GM18868 (cell line): ENCODE results near the gene ALPI.

Experiments used
- ATAC-seq: cut with Tn5 transposase; IDR thresholded peaks from one replicate; pipeline ENCODE4 v1.9.1; 2021; ENCODE audit warnings: mild to moderate bottlenecking, moderate library complexity; ENCODE audit not compliant: unreplicated experiment

The ALPI gene

DNA sequence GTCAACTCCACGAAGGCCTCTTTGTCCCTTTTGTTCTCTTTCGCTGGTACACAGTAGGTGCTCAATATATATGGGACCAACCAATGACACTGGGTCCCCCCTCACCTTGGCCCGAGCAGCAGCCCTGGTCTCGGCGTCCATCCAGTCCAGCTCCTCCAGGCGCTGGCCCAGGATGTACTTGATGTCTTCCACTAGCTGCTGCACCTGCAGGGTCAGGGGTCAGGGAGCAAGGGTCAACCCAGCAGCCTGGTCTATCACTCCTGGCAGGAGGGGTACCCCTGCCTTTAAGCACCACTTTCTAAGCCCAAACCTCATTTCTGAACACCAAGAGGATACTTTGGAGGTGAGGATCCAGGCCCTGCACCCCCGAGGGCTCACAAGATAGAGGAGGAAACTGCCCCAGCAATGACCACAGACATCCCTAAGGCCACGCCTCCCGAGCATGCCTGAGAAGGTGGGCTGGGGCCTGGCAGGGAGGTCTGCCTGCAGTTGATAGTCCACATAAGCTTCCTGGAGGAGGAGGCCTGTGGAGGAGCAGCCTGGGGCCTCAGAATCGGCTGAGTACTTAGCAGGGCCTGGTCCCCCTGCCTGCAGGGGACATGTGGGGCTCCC, 27.5 kb downstream of the ALPI start:
- ATAC-seq = no peak

DNA sequence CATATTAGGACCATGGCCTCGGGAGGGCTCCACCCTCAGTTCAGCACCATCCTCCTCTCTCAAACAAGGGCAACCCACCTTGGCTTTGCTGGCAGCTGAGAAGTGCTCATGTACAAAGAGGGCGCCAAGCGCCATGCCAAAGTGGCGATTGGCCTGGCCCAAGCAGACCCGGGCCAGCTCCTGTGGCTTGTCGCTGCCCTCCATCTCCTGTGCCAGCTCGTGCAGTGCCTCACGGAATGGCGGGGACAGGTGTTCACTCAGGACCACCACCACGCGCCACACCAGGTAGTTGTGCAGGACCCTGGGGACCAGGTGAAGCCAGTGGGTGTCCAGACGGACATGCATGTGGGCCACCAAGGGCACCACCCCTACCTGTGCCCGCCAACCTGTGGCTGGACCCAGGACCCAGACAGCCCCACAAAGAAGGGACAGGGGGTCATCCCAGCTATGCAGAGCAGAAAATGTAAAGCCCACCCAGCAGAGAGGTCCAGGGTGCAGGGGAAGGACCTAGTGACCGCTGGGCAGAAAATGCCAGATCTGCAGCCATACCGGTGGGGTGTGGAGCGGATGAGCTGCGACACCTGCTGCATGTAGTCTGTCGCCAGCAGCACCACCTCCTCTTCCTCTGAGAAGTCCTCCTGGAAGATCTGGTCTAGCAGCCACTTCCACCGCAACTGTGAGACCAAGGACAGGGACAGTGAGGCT, 28.1 kb downstream of the ALPI start:
- no peak for ATAC-seq

DNA sequence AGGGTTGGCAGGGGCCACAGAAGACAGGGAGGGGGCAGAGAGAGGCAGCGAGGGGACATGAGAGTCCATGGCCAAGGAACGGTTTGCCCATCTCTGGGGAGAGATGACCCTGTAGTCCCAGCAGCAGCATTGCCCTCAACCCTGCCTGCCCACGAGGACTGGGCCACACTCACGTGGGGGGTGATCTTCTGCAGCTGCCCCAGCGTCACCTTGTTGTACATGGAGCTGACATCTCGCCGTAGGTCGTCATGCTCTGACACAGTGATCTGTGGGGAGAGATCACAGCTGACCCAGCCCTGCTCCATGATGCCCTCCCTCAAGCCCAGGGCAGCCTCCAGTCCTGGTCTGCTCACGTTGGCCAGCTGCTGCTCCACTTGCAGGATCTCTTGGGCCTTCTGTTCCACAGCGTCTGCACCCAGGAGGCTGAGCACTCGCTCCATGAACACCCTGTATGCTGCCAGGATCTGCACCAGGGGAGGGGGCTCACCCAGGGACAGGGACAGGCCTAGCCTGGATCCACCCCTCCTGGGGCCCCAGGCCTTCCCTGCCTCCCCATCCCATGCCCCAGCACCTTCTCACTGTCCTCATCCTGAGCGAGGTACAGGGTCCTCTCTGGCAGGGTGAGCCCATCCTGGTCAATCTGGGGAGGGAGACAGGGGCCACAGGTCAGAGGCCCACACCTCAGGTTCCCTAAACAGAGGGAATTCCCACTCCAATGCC, 28.8 kb downstream of the ALPI start:
- no peak for ATAC-seq

DNA sequence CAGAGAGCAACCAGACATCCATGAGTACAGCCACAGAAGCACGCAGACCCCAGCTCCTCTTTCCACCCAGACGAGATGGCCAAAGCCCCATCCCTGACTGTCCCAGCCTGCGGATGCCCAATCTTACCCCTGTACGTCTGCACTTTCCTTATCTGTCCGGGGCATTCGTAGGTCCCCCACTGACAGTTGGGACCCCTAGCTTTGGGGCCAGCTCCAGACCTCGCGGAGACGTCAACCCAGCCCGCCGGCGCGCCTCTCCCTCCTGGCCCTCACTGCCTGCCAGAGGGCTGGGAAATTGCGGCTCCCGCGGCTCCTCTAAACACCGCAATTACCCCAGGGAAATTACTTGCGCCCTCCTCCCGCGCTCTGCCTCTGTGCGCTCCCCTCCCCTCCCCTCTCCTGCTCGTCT, 29.4 kb downstream of the ALPI start:
- no peak for ATAC-seq

DNA sequence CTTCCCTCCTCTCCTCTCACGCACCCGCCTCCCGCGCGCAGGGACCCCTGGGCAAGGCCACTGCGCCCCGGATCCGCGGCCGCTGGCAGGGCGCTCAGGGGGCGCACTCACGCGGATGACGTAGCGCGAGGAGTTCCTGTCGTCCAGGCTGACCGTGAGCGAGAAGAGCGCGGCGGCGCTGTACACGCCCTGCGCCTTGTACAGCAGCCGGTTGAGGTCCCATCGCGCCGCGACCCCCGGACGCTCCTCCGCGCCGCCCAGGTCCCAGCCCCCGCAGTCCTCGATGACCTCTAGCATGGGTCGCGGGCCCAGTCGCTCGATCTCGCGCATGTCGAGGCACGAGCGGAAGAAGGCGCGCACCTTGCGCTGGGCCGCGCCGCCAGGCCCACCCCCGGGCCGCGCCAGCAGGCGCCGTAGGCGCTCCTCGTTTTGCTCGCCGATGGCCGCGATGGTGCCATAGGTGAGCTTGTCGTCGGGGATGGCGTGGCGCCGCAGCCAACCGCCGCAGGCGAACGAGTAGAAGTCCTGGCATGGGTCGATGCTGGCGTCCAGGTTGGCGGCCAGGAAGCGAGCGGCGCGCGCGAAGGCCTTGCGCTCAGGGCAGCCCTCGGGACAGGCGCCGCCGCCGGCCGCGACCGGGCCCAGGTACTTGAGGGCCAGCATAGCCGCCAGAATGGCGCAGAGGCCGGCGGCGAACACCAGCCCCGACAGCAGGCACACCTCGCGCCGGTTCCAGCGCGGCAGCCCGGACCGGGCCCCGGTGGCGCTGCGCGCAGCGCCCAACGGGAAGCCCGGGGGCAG, 30.0 kb downstream of the ALPI start:
- no peak for ATAC-seq

DNA sequence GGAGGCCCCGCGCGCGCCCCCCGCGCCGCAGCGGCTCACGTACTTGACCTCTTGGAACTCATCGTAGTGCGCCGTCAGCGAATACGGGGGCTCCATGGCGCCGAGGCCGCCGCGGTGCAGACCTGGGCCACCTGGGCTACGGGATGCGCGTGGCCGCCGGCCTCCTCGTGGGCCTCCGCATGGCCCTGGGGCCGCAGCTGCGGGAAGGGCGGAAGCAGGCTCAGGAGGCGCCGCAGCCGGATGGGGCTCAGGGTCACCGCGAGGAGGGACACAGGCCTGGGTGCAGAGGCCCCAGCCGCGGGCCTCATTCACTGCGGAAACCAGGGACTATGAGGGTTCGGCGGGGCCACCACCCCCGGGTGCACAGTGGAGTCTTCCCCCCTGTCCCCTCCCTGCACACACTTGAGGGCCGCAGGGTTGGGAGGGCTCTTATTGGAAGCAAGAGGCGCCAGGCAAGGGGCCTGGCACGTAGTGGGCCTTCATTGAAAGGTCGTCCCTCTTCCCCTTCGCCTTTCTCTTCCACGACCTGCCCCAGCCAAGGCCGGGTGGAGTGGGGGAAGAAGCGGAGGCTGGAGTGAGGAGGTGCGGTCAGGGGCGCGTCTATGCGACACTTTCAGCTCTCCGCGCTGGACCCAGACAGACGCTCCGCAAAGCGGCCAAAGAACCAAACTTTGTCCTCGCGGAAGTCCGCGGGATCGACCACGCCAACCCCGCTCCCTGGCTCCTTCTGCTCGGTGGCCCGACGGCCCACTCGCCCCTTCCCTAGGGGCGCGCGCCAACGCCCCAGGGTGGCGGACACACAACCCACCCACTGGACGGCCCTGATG, 30.8 kb downstream of the ALPI start:
- ATAC-seq = no peak

DNA sequence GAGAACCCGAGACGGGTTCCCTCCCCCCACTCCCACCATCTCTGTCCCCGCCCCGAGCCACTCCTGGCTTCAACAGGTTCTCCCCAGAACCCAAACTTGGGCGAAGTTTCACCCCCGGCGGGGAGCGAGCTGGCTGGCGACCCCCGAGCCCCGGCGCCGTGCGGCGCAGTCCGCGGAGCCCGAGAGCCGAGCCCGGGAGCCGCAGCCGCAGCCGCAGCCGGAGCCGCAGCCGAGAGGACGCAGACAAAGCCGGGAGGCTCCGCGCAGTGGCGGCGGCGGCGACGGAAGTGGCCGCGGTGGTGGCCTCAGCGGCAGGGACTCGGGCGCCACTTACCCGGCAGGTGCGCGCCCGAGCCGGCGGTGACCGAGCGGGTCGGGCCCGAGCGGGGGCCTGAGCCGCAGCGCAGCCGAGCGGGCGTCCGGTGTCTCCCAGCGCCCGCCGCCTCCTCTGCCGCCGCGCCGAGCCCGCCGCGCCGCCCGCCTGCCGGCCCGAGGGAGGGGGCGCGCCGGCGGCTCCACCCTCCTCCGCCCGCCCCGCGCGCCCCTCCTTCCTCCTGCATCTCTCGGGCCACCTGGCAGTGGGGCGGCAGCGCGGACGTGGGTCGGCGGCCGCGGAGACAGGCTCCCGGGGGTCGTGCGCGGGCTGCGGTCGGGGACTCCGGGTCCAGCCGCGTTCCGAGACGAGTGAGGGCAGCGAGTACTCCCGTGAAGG, 31.6 kb downstream of the ALPI start, which contains the start of gene ECEL1:
ECEL1 (minus strand) TSS at position 450 of the 712 bp plus-strand sequence. CDS start 1,181 bp downstream, outside the sequence.
- no peak for ATAC-seq

DNA sequence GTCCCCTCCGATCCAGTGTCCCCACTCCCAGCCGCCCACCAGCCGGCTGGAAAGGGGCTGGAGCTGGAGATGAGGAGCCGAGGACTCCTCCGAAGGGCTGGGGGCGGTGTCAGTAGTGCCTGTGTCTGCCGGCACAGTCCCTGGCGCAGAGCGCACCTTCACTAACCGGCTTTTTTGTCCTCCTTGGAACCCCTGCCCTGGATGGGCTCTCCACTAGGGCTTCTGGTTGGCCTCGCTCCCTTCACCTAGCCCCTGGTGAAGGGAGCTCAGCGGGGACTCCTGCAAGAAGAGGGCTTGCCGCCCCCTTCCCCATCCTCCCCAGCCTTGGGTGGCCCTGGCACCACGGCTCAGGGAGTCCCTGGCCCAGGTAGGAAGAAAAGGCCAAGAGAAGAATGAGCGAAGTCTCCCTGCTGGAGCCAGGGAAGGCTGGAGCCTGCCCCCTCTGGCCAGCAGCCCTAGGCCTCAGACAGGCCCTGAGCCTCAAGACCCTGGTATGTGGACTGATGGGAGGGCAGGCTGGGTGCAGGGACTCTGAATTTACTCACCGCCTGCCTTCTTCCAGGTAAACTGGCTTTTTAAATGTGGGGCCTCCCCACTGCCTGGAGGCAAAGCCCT, 32.3 kb downstream of the ALPI start:
- no peak for ATAC-seq

DNA sequence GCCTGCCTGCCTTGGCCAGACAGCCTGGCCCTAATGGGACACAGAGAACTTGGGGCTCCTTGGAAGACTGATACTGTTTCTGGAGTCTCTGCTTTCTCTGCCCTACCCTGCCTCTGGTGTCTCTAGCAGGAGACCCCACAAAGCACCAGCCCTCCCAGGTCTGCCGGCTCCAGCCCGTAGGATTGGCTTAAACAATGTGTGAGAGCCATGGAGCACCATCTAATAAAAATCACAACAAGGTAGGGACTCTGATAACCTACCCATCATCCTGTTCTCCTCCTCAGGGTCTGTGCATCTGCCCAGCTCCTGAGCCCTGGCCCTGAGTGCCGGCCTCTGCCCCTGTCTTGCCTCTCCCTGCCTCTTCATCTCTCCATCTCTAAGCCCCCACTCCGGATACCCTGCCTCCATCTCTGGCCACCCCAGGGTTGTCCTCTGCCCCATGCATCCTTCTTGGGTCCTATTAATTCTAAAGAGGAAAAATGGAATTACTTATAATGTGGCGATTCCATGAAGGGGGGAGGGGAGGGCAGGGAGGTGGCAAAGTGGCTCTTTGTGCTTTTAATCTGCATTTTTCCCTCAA, 32.9 kb downstream of the ALPI start:
- no peak for ATAC-seq

DNA sequence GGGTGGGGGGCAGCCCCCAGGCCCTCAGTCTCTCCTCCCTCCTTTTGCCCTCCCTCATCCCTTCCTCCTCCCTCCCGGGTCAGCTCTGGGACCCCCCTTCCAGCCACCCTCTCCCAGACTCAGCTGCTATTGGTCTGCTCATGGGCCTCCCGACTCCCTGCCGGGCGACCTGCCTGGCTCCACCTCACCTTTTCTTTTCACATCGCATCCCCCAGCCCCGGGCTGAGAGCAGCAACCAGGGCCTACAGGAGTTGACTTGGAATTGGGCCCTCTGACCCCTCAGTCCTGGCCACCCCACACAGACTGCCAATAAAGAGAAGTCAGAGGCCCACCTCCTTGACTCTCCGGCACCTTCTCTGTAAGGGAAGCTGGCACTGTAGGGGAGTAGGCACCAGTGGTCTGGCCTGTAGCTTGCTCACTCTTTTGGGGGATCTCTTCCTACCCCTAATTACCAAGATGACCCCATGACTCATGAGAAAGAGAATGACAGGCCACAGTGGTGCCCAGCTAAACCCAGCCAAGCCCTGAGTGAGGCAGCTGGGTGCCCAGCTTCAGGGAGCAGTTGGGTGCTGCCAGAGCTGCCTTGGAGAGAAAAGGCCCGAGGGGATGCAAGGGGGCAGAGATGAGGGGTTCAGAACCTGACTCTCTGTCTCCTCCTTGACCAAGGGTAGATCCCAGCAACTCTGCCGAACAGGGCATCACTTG, 33.7 kb downstream of the ALPI start:
- ATAC-seq = no peak

DNA sequence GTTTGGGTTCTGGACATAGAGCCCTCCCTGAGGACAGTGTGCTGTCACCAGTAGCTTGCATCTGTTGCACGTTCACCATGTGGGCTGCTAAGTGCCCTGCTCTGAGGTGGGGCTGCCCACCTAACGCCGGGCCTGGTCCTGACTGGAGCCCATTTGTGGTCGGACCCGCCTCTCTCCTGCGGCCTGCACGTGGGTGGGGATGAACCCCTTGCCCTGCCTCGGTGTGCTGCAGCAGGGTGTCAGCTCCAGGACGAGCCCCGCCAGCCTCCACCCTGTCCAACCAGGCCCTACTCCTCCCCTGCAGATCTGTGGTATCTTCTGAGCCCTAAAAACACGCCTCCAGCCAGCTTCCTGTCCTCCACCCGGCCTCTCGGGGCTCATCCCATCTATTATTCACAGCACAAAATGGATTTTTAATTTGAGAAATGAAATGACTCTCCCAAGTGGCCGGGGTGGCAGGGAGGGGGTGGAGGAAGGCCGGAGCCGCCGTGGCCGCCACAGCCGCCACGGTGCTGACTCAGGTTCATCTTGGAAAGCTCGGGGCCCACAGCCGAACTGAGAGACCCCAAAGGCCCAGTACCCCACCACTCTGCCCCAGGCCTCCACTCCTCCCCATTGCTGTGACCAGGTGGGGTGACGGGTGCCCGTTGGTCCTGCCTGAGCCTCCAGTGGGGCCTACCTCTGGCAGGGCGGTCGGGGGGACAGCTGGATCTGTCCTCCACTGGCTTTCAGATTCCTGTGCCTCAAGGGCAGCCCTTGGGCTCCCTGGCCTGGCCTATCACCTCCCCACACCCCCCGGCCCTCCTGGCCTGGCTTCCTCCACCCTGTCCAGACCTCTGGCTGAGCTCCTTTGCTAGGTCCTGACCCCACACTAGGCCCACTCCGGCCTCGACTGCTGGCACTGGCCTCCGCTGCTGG, 34.5 kb downstream of the ALPI start:
- ATAC-seq = no peak

DNA sequence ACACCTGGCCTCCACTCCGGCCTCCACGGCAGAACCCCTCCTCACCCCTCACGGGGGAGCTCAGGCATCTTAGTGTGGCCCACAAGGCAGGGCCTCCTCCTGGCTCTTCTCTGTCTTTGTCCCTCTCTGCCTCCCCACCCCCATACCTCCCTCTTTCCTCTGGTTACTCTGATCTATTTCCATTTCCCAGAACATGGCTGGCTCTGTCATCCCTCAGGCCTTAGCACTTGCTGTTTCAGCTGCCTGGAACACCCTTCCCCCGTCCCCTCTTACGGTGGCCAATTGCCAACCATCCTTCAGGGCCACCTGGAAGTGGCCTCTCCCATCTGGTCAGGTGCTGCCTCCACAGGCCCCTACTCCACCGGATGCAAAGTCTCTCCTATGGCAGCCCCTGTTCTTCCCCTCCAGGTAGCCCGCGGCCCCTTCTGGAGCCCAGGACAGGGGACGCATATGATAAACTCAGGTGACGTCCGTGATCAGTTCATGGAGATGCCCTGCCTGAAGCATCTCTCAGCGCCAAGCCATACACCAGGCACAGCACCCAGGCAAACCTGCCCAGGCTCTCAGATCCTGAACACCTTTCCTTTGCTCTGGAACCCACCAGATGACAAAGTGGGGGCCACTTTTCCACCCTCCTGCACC, 35.3 kb downstream of the ALPI start:
- ATAC-seq = no peak

DNA sequence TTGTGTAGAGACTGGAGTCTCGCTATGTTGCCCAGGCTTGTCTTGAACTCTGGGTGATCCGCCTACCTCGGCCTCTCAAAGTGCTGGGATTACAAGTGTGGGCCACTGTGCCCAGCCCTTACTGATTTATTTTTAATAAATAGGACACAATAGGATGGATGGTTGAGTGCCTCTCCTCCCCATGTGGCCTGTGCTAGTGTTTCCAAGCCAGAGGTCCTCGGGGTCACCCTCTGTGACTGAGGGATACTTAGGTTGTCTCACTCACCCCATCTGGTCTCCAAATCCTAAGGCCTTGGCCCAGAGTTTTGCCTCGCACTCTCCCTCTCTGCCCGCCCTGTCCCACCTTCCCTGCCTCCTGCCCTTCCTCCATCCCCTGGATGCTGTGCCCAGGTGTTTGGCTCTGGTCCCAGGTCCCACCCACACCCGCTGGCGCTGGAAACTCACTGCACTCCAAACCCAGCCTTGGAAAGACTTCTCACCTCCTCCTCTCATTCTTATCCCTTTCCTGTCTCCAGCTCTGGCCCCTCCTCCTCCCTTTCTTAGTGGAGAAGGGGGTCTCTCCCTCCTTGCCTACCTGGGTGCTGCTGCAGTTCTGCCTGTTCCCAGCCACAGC, 36.4 kb downstream of the ALPI start:
- no peak for ATAC-seq

DNA sequence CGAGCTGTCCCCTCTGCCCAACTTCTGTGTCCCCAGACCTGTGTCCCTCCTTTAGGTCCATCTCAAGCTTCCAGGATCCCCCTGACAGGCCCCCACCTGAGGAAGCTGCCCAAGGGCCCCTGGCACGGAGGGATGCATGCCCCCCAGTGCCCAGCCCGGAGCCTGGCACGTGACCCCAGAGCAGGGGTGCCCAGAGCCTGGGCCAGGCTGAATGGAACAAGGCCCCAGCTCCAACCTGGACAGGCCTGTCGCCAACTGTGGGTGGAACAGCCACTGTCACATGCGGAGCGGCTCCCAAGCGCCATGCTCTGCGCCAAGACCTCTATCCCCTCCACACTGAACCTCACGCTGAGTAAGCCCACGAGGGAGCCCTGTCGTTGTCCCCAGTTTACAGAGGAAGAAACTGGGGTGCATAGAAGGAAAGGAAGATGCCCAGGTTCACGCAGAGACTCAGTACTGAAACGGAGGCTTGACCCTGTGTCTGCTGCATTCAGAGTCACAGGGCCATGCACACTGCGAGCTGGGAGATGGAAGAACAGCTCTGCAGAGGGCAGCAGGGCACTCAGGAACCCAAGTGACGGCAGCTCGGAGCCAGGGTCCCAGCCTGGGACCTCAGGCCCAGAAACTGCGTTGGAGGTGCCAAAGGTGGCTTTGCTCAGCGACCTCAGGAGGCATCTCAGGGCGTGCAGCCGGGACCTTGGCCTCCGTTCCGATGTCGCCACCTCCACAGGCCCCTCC, 37.2 kb downstream of the ALPI start:
- ATAC-seq = no peak

DNA sequence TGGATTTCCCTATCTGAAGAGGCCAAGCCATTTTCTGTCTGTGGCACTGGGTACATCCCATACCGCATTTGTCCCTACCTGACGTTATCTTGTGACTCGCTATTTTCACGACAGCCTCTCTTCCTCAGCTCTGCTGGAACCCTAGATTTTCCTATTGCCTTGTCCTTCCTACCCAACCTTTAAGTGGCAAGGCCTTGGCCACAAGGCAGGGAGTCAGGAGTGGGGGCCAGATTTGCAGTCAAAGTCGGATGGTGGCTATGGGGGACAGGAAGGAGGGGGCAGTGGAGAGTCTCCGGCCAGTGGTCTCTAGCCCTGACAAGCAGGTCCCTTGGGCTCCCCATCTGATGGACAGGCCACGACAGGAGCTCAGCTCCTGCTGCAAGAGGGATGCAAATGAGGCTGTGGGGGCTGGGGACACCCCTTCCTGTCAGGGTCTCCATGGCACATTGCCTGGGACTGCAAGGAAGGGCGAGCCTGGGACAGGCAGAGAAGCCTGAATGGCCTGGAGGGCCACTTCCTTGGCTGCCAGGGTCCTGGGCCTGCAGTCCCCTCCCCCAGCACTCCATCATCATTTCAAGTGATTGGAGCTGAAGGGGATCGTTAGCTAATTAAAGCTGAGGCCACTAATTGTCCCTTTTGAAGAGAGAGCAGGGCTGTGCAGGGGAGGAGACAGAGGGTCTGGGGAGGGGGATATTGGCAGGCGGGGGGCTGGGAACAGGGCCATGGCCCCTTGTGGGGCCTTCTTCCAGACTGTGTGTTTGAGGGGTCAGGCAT, 37.9 kb downstream of the ALPI start:
- ATAC-seq = no peak
